DND-41 (cell line): ENCODE results near the gene NINL.

Experiments
- ATAC-seq: fragments of 200-7000 bp; cut with Tn5 transposase; 3 replicates; pipeline ENCODE4 v1.9.1; 2021; ENCODE audit warnings: low read depth; ENCODE audit not compliant: insufficient read depth
- DNase-seq: peaks from one replicate; pipeline ENCODE4 v3.0.0-alpha.2; 2020
- H2AFZ ChIP-seq: 2 replicates; pipeline ENCODE4 v1.6.0; 2012; ENCODE audit warnings: low read depth, low read length
- H3K27ac ChIP-seq: 2 replicates; pipeline ENCODE4 v1.5.1; 2012; ENCODE audit warnings: low read length, inconsistent platforms
- H3K27me3 ChIP-seq: fragments of 200-600 bp; sonication (generic); 2 replicates; pipeline ENCODE4 v1.6.0; 2012; ENCODE audit warnings: low read length, mild to moderate bottlenecking, inconsistent platforms; ENCODE audit not compliant: insufficient read depth, poor library complexity
- H3K36me3 ChIP-seq: 2 replicates; pipeline ENCODE4 v1.5.1; 2012; ENCODE audit warnings: low read length, inconsistent platforms; ENCODE audit not compliant: insufficient read depth
- H3K4me1 ChIP-seq: 2 replicates; pipeline ENCODE4 v1.5.1; 2012; ENCODE audit warnings: mild to moderate bottlenecking, low read length; ENCODE audit not compliant: insufficient read depth
- H3K4me2 ChIP-seq: 2 replicates; pipeline ENCODE4 v1.6.0; 2012; ENCODE audit warnings: mild to moderate bottlenecking, moderate library complexity, low read length, inconsistent platforms; ENCODE audit not compliant: insufficient read depth
- H3K4me3 ChIP-seq, 2 experiments: fragments of 200-600 bp in 1 of 2; shearing (Covaris generic) in 1 of 2; 2 replicates each; pipeline ENCODE4 v1.5.1; 2012 to 2016; ENCODE audit warnings: inconsistent platforms in 2 of 2, low read length in 2 of 2, mild to moderate bottlenecking in 2 of 2, low read depth in 1 of 2, moderate library complexity in 1 of 2
- H3K79me2 ChIP-seq: 2 replicates; pipeline ENCODE4 v1.6.0; 2012; ENCODE audit warnings: low read length, inconsistent platforms; ENCODE audit not compliant: insufficient read depth
- H3K9ac ChIP-seq: 2 replicates; pipeline ENCODE4 v1.6.0; 2012; ENCODE audit warnings: low read depth, mild to moderate bottlenecking, inconsistent platforms, low read length, moderate library complexity
- H3K9me3 ChIP-seq: 2 replicates; pipeline ENCODE4 v1.5.1; 2012; ENCODE audit warnings: low read length, moderate library complexity, mild to moderate bottlenecking, inconsistent platforms; ENCODE audit not compliant: insufficient read depth, severe bottlenecking
- H4K20me1 ChIP-seq: 2 replicates; pipeline ENCODE4 v1.6.0; 2012; ENCODE audit warnings: low read length; ENCODE audit not compliant: insufficient read depth
- EZH2 ChIP-seq: IDR thresholded peaks from 3 replicates; pipeline ENCODE4 v1.6.1; 2012; ENCODE audit warnings: borderline replicate concordance, low read depth, mild to moderate bottlenecking, moderate library complexity, low read length, inconsistent platforms; ENCODE audit not compliant: severe bottlenecking
- TF ChIP-seq, protein P1 (sequence below): IDR thresholded peaks from 2 replicates; pipeline ENCODE4 v1.5.1; 2012; ENCODE audit warnings: borderline replicate concordance, low read length, moderate library complexity, mild to moderate bottlenecking; ENCODE audit not compliant: poor library complexity, severe bottlenecking; ENCODE audit errors: extremely low read depth

Gene NINL

DNA sequence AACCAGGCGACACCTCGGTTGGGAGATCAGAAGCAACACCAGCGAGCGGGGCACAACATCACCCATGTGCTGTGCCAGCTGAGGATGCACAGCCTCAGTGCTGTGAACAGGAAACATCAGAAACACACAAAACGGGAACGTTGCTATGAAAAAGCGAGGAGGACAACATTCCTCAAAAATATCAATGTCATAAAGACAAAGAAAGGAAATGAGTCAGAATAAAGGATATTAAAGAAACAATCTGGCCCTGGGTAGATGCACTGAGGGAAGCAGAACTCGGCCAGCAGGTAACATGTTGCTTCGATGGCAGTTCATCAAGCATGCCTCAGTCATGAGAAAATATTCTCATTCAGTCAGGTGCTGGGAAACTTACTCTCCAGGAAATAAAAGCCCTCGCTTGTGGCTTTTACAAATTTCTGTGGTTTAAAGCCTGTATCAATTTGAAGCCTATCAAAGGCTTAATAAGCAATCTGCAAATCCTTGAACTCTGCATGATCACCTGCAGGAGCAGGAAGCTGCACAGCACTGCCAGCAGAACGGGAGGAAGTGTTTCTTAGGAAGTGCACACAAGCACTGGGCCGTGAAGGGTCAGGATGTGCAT is 100.3 kb downstream of the NINL start:
- Histone ChIP-seq H3K9me3 (no peaks in the 10 kb centered on the region), H3K9ac (peak overlapping the region; percentile 45), H3K4me2 (peak overlapping the region; percentile 63), H3K27me3 (no peaks in the 10 kb centered on the region), H3K4me1 (peaks cover 56% of the 10 kb centered on the region), H4K20me1 (no peaks in the 10 kb centered on the region), H3K36me3 (peaks cover 38% of the 10 kb centered on the region), H3K79me2 (no peaks in the 10 kb centered on the region), H3K27ac (peak overlapping the region; percentile 81), H2AFZ (peak overlapping the region; percentile 49), H3K4me3 (peak overlapping the region in 1 of 2 experiments; percentile 46; a peak in 2 of 4 replicates)
- peak; percentile 82 for DNase-seq
- ATAC-seq = peak; percentile 62
- TF ChIP-seq EZH2 = no peak
- TF ChIP-seq, protein P1, sequence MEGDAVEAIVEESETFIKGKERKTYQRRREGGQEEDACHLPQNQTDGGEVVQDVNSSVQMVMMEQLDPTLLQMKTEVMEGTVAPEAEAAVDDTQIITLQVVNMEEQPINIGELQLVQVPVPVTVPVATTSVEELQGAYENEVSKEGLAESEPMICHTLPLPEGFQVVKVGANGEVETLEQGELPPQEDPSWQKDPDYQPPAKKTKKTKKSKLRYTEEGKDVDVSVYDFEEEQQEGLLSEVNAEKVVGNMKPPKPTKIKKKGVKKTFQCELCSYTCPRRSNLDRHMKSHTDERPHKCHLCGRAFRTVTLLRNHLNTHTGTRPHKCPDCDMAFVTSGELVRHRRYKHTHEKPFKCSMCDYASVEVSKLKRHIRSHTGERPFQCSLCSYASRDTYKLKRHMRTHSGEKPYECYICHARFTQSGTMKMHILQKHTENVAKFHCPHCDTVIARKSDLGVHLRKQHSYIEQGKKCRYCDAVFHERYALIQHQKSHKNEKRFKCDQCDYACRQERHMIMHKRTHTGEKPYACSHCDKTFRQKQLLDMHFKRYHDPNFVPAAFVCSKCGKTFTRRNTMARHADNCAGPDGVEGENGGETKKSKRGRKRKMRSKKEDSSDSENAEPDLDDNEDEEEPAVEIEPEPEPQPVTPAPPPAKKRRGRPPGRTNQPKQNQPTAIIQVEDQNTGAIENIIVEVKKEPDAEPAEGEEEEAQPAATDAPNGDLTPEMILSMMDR = no peak

DNA sequence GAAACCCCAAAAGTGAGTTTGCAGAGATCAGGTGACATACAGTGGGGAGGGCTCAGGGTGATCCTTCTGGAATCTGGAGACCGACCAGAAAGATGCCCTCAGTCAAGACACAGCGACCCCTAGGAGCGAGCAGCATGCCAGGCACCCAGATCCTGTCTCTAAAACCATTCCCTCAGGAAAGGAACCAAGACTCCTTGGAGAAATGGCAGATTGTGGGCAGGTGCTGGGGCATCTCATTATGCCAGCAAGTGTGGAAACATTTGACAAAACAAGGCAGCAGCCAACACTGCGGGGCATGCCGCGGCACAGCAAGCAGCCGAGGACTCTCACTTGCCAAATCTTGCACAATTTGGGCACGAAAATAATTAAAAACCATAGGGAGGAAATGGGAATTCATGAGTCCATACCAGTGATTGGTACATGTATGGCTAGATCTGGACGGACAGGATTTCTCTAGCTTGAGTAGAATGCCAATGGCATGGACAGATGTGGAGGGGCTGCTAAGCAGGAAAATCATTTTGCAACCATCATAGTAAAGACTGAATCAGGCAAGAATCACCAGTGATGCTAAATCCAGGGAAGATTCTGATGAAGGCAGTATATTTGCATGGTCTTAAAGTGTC is 101.0 kb downstream of the NINL start:
- Histone ChIP-seq H3K27ac (peak overlapping the region; percentile 81), H3K79me2 (no peaks in the 10 kb centered on the region), H3K36me3 (peaks cover 38% of the 10 kb centered on the region), H3K27me3 (no peaks in the 10 kb centered on the region), H3K9me3 (no peaks in the 10 kb centered on the region), H3K4me1 (peaks cover 56% of the 10 kb centered on the region), H4K20me1 (no peaks in the 10 kb centered on the region), H2AFZ (peak overlapping the region; percentile 49), H3K9ac (peak overlapping the region; percentile 45), H3K4me3 (peak overlapping the region in 1 of 2 experiments; percentile 46; a peak in 2 of 4 replicates), H3K4me2 (peak overlapping the region; percentile 63)
- DNase-seq = peak; percentile 33
- TF ChIP-seq EZH2 = no peak
- TF ChIP-seq, protein P1 = peak; percentile 51
- ATAC-seq = no peak

DNA sequence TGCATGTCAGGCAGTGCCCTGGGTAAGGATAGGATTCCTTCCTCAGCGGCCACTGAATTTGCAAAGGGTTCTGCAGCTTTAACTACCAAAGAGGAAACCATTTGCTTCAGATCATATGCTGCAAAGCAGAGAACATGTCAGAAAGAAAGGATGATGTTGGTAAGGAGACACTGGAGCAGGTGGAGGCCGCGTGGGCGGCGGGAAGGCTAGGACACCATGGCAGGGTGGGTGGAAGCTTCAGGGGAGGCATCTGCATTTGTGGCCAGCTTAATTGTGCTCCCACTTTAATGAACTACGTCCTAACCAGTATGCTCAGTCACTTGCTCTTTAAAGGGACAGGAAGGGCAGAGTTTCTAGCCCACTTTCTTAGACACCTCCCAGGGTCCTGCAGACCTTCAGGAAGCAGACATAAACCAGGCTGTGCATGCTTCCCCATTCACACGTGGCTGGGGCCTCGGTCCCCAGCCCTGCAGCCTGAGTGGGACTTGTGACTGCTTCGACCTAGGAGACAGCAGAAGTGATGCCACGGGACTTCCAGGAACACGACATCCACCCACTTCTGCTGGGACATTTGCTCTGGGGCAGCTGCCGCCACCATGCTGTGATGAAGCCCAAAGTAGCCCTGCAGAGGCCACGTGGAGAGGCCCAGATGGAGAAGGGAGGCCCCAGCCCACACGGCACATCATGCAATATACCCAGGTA is 101.7 kb downstream of the NINL start:
- H2AFZ ChIP-seq = peak overlapping the region; percentile 21; the same call in 1 of the 2 replicates

More for the DNA sequence above, 101.7 kb downstream of the NINL start:
- no peaks in the 10 kb centered on the region for H3K27me3 ChIP-seq
- peaks cover 39% of the 10 kb centered on the region for H3K36me3 ChIP-seq
- no peak for TF ChIP-seq EZH2
- TF ChIP-seq, protein P1 = no peak
- H3K4me1 ChIP-seq = peaks cover 56% of the 10 kb centered on the region
- peak overlapping the region in 1 of 2 experiments; percentile 46; a peak in 2 of 4 replicates for H3K4me3 ChIP-seq
- ATAC-seq (no peak), DNase-seq (peak; percentile 58)
- H3K9ac ChIP-seq = peak overlapping the region; percentile 45
- peak overlapping the region; percentile 81 for H3K27ac ChIP-seq
- no peaks in the 10 kb centered on the region for H4K20me1 ChIP-seq
- H3K4me2 ChIP-seq = peak overlapping the region; percentile 63
- H3K9me3 ChIP-seq = no peaks in the 10 kb centered on the region
- no peaks in the 10 kb centered on the region for H3K79me2 ChIP-seq
